ENCODE data around the gene ERC1.
A peak's percentile ranks its signal among the peaks of the same experiment; 100 is the strongest.
"Not testable (repeated sequence)": the region's sequence is repeated elsewhere in the genome, so short reads cannot be mapped to it uniquely, and the experiment has no call there.

ERC1 gene

DNA sequence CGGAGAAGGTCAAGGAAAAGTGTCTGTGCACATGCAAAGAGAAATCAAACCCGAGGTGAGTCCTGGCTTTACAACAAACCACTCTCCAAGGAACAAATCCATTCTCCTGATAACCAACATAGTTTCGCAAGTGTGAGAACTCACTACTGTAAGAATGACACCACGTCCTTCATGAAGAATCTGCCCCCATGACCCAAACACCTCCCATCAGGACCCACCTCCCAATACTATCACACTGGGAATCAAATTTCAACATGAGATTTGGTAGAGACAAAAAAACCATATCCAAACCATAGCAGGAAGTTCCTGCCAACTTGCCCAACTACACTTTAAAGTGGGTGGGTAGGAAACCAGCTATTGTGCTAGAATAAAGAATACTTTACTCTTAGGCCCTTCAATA is 2.4 kb upstream of the ERC1 start:
- no peak for DNase-seq (ENCODE audit: low spot score)

DNA sequence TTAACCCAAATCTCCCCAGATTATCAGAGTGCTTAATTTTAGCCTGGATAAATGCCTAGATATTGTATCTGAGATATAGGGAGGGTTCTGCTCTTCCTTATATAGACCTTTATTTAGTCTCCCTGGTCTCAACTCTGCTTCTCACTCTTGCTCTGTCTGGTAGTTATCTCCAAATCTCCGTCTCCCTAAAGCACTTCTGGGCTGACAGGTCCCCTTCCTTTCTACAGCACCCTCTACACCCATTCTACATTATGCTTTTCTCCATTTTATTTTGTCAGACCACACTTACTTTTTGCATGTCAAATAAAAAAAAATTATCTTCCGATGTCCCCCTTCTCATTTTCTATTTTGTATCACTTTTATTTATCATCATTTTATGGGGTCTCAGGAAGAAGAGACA is 2.0 kb upstream of the ERC1 start:
- DNase-seq (ENCODE audit: low spot score): no peak

GRCh38 chr12:989751-990660 is 1.0 kb upstream of the ERC1 start:
- DNase-seq (ENCODE audit: low spot score): peak; percentile 77

DNA sequence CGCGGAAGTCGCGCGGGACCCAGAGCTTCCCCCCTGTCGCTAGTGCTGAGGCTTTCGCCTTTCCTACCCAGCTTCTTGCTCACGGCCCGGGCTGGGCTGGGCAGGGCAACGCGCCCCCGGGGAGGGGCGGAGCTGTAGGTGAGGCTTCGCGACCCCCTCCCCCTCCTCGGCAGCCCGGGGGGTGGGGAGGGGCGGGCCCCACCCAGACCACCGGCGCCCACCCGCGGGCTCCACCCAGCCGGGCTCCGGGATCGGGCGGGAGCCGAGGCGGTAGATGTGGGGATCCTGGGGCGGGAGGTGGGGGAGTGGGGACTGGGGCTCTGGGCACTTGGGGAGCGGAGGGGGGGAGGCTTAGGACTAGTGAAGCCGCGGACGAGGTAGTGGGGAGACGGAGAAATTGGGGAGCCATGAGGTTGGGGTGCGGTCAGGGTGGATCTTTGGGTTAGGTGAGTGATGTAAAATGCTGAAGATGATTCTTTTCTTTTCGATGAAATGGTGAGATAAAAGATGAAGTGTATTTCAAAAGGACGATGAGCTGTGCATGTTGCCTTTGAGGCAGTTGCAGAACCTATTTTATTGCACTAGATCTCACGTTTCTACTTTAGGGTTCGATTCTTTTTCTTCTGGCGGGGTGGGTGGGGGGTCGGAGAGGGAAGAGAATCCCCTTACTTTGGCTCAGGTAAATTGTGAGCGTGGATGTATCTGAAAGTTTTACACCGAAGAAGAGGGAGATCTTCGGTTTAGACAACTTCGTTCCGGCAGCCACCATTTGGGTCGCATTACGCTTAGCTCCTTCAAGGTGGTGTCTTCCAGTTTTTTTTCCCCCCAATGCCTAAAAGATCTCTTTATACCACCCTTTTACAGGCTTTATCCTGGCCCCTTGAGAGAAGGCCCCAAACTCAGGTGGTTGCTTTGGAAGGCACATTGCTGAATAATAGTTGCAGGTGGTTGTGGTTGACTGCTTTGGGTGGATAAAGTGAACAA is 619 bp downstream of the ERC1 start:
- no peak for DNase-seq (ENCODE audit: low spot score)

- DNase-seq (ENCODE audit: low spot score): no peak
Observed at GRCh38 chr12:992647-993046, 1.6 kb downstream of the ERC1 start.

DNA sequence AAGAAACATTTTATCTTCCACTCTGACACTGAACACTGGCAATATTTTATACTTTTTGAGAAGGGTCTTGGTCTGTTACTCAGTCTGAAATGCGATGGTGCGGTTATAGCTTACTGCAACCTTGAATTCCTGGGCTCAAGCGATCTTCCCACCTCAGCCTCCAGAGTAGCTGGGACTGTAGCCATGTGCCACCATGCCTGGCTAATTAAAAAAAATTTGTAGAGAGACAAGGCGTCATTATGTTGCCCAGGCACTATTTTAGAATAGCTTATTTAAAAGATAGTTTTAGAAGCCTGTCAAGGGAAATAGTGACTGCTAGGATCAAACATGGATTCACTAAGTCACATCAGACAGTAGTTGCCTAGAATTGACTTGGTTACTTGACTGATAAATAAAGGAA is 5.9 kb downstream of the ERC1 start:
- no peak for DNase-seq (ENCODE audit: low spot score)

DNA sequence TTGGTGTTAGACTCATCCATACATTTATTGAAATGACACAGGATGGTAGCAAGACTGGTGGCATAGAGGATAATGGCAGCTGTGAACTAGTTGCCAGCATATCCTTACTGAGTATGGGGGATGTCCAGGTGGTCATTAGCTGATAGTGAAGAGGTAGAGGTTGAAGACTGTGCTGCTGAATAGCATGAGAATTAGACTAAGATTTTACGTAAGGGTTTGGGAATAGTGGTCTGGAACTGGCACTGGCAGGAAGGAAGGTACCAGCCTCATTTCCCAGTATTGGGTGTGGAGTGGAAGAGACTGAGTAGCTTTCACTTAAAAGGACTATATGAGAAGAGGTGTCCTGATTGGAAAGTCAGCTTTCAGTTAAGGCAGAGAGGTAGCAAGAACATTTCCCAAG is 6.5 kb downstream of the ERC1 start:
- no peak for DNase-seq (ENCODE audit: low spot score)

- no peak for DNase-seq (ENCODE audit: low spot score)
Observed at GRCh38 chr12:998020-998874, 7.2 kb downstream of the ERC1 start.

- DNase-seq (ENCODE audit: low spot score): not testable (repeated sequence)
Observed at GRCh38 chr12:999736-1000135, 8.7 kb downstream of the ERC1 start.

GRCh38 chr12:1001507-1001906 is 10.5 kb downstream of the ERC1 start:
- DNase-seq (ENCODE audit: low spot score): no peak

DNA sequence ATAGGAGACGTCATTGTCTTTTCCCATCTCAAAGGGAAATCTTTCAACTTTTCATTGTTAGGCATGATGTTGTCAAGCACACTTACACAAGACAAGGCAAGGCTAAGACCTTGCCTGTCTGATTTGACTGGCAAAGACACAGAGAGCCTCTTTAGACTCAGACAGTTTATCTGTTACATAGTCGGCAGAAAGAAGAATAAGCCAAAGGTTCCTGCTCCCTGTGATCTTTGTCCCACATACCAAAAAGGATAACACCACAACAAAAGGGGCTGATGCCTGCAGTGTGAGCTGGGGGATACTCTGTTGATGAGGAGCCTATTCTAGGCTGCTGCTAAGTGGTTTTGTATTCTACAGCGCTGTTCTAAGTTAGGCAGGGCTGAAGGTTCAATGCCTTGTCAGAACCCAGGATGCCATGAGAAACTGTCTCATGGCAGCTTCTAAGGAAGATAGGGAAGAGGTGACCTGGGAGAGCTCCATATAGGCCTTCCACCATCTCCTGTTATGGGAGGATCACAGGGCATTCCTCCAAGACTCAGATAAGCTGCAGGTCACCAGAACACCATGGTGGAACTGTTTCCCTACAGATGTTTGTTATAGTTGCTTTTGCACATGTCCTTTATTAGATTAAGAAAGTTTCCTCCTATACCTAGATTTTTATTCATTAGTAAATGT is 12.7 kb downstream of the ERC1 start:
- DNase-seq (ENCODE audit: low spot score): no peak

DNA sequence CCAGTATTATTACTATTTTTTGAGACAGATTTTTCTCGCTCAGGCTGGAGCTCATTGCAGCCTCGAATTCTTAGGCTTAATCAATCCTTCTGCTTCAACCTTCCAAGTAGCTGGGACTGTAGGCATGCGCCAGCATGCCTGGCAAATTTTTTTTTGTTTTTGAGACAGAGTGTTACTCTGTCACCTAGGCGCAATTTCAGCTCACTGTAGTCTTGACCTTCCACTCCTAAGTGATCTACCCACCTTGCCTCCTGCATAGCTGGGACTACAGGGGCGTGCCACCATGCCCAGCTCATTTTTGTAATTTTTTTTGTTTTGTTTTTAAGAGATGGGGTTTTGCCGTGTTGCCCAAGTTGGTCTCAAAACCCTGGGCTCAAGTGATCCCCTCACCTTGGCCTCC is 15.2 kb downstream of the ERC1 start:
- DNase-seq (ENCODE audit: low spot score): no peak

- no peak for DNase-seq (ENCODE audit: low spot score)
Observed at GRCh38 chr12:1007276-1007675, 16.3 kb downstream of the ERC1 start.

DNA sequence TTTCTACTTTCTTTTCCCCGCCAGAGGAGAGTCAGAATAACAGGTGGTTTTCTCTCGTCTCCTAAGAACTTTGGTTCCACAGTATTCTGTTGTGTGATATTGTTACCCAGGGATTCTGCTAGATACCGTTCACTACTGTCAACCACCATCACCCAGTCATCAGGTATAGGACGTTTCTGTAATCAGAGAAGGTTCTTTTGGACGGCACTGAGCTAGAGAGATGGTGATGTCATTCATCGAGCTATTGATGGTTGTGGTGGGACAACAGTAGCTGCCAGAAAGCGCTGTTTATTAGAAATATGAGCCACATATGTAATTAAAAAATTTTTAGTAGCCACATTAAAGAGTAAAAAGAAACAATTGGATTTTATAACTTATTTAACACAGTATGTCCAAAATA is 17.0 kb downstream of the ERC1 start:
- no peak for DNase-seq (ENCODE audit: low spot score)

GRCh38 chr12:1011091-1011490 is 20.1 kb downstream of the ERC1 start:
- no peak for DNase-seq (ENCODE audit: low spot score)

DNA sequence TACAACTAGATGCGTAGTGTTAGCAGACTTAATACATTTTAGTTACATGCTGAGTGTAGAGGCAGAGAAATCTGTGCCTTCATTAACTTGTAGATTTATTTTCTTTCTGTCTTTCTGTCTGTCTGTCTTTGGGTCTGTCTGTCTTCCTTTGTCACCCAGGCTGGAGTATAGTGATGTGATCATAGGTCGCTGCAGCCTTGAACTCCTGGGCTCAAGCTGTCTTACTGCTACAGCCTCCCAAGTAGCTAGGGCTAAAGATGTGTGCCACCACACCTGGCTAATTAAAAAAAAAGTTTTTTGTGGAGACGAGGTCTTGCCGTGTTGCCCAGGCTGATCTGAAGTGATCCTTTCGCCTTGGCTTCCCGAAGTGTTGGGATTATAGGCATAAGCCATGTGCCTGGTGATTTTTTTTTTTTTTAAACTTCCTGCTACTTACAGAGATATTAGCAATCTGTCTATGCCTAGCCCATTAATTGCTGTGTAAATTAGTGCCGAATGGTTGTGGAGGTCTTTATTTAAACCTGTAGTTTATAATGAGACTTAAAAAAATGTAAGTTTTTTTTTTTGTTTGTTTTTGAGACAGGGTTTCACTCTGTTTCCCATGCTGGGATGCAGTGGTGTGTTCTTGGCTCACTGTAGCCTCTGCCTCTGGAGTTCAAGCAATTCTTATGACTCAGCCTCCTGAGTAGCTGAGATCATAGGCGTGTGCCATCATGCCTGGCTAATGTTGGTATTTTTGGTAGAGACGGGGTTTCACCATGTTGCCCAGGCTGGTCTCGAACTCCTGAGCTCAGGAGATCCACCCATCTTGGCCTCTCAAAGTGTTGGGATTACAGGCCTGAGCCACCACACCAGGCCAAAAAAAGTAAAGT is 22.8 kb downstream of the ERC1 start:
- peak; percentile 30 for DNase-seq (ENCODE audit: low spot score)

DNA sequence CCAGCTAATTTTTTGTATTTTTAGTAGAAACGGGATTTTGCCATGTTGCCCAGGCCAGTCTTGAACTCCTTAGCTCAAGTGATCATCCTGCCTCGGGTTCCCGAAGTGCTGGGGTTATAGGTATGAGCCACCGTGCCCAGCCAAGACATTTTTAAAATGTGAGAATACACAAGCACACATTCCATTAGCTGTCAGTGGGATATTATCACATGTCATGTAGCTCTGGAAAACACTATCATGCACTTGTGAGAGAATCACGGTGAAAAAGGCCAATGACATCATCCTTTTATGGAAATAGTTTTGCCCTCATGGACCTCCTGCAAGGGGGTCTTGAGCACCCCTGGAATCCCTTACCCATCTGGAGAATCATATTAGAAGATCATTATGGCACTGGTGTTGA is 28.3 kb downstream of the ERC1 start:
- DNase-seq (ENCODE audit: low spot score): no peak

GRCh38 chr12:1020389-1020788 is 29.4 kb downstream of the ERC1 start:
- no peak for DNase-seq (ENCODE audit: low spot score)

- no peak for DNase-seq (ENCODE audit: low spot score)
Observed at GRCh38 chr12:1022032-1022970, 31.3 kb downstream of the ERC1 start.

Measured in kidney capillary endothelial cell (primary cell).